OCI-LY7 (cell line): Measurements from ENCODE around the gene PARVG.

ENCODE experiments used
- CTCF ChIP-seq: fragments of 200-600 bp; sonication (generic); conservative IDR thresholded peaks from 2 replicates; pipeline ENCODE4 v1.5.1; 2014; ENCODE audit warnings: mild to moderate bottlenecking, antibody characterized with exemption, low read length, moderate library complexity, mixed read lengths
- EZH2phosphoT487 ChIP-seq: fragments of 200-600 bp; sonication (generic); IDR thresholded peaks from 2 replicates; pipeline ENCODE4 v1.6.1; 2018; ENCODE audit warnings: low read depth, borderline replicate concordance, mild to moderate bottlenecking, mixed run types, antibody characterized with exemption, low read length, moderate library complexity, mixed read lengths

GRCh38 chr22:44197271-44197670, 16.5 kb downstream of the PARVG start:
- TF ChIP-seq CTCF, result no peak
- no peak for TF ChIP-seq EZH2phosphoT487
